A549 (cell line): Measurements from ENCODE around the gene METTL6. TPM values are rescaled to one million over a fixed set of nuclear protein-coding genes. Genes with fewer than 3 reads are reported as not detected.

Source experiments
- ATAC-seq, 2 experiments: fragments of 200-7000 bp in 1 of 2; fragments of >200 bp in 1 of 2; cut with Nextera tagmentation in 1 of 2; cut with Tn5 transposase in 1 of 2; 3 replicates each; pipeline versions ENCODE4 v1.8.0 to v1.9.1; 2018 to 2020; ENCODE audit warnings: mild to moderate bottlenecking in 1 of 2, moderate library complexity in 1 of 2
- CTCF ChIA-PET: fragments of 300-600 bp; sonication (Branson Sonifier 250); formaldehyde crosslinking; extraction: SDS; loops from one replicate; lab custom pipeline; 2021; ENCODE audit warnings: antibody characterized with exemption, inconsistent platforms; lab: Yijun Ruan, JAX
- POLR2A ChIA-PET: fragments of 350-600 bp; formaldehyde crosslinking; extraction: SDS; loops from one replicate; lab custom pipeline; 2021; ENCODE audit warnings: antibody characterized with exemption, inconsistent platforms; lab: Yijun Ruan, JAX
- DNase-seq, 2 experiments: peaks; one replicate each; pipeline versions ENCODE4 v3.0.0 to v3.0.0-alpha.2; 2011 to 2016; ENCODE audit warnings: low read depth in 1 of 2, low spot score in 1 of 2
- FAIRE-seq: peaks from 2 replicates; lab custom pipeline; 2011; peaks lifted over from hg19 to GRCh38; lab: Jason Lieb, UNC
- H3K27ac ChIP-seq, 2 experiments: fragments of >200 bp; sonication (Bioruptor Twin); formaldehyde crosslinking; 3 replicates each; pipeline ENCODE4 v1.5.1; 2016 to 2017
- H3K4me1 ChIP-seq: fragments of >200 bp; sonication (Bioruptor Twin); formaldehyde crosslinking; 3 replicates; pipeline ENCODE4 v1.6.1; 2016
- H3K4me2 ChIP-seq: fragments of >200 bp; sonication (Bioruptor Twin); formaldehyde crosslinking; 3 replicates; pipeline ENCODE4 v1.6.1; 2016
- H3K4me3 ChIP-seq: fragments of >200 bp; sonication (Bioruptor Twin); formaldehyde crosslinking; 3 replicates; pipeline ENCODE4 v1.5.1; 2016
- H3K9me3 ChIP-seq: fragments of >200 bp; sonication (Bioruptor Twin); formaldehyde crosslinking; 3 replicates; pipeline ENCODE4 v1.6.1; 2016
- CEBPB ChIP-seq, 2 experiments: fragments of >200 bp in 1 of 2; sonication (Bioruptor Twin) in 1 of 2; formaldehyde crosslinking in 1 of 2; IDR thresholded peaks; 2 replicates each; pipeline ENCODE4 v1.6.1; 2012 to 2016
- CHD2 ChIP-seq: fragments of 150-350 bp; IDR thresholded peaks from 2 replicates; pipeline ENCODE4 v1.6.1; 2014; ENCODE audit warnings: low read length; ENCODE audit not compliant: partially characterized antibody
- CTCF ChIP-seq: fragments of >200 bp; sonication (Bioruptor Twin); formaldehyde crosslinking; IDR thresholded peaks from 3 replicates; pipeline ENCODE4 v1.5.1; 2016
- EHMT2 ChIP-seq: fragments of 200-600 bp; sonication (generic); IDR thresholded peaks from 2 replicates; pipeline ENCODE4 v1.6.1; 2016; ENCODE audit warnings: antibody characterized with exemption, low read depth, mild to moderate bottlenecking, moderate library complexity
- FOSB ChIP-seq: fragments of 250-450 bp; sonication (Bioruptor Pico); IDR thresholded peaks from 2 replicates; pipeline ENCODE4 v1.5.0; 2020; ENCODE audit warnings: mild to moderate bottlenecking, moderate library complexity
- HDAC2 ChIP-seq: fragments of 200-600 bp; sonication (generic); IDR thresholded peaks from 2 replicates; pipeline ENCODE4 v1.6.1; 2016
- HMGXB4 ChIP-seq: fragments of 250-450 bp; sonication (Bioruptor Pico); IDR thresholded peaks from 2 replicates; pipeline ENCODE4 v1.5.0; 2021; ENCODE audit warnings: mild to moderate bottlenecking, moderate library complexity, borderline replicate concordance
- HOXB5 ChIP-seq: fragments of 250-450 bp; sonication (Bioruptor Pico); IDR thresholded peaks from 2 replicates; pipeline ENCODE4 v1.5.0; 2020; ENCODE audit warnings: mild to moderate bottlenecking, moderate library complexity
- JUN ChIP-seq, 2 experiments: fragments of >200 bp; sonication (Bioruptor Twin); formaldehyde crosslinking; IDR thresholded peaks; 2 replicates in 1 of 2; 3 replicates in 1 of 2; pipeline ENCODE4 v1.6.1; 2016 to 2017
- JUNB ChIP-seq: fragments of >200 bp; sonication (Bioruptor Twin); formaldehyde crosslinking; IDR thresholded peaks from 2 replicates; pipeline ENCODE4 v1.6.1; 2016
- KDM1A ChIP-seq: fragments of 200-600 bp; sonication (generic); IDR thresholded peaks from 2 replicates; pipeline ENCODE4 v1.6.1; 2016; ENCODE audit warnings: low read depth, mild to moderate bottlenecking
- KDM5A ChIP-seq: fragments of 200-600 bp; sonication (generic); IDR thresholded peaks from 2 replicates; pipeline ENCODE4 v1.6.1; 2016; ENCODE audit warnings: antibody characterized with exemption, mild to moderate bottlenecking
- MAX ChIP-seq: IDR thresholded peaks from 2 replicates; pipeline ENCODE4 v1.6.1; 2012
- MYC ChIP-seq: IDR thresholded peaks from 2 replicates; pipeline ENCODE4 v1.6.1; 2012; ENCODE audit warnings: mild to moderate bottlenecking, inconsistent platforms, low read length, improper control_type of control experiment, borderline replicate concordance
- NFE2L2 ChIP-seq: fragments of 150-350 bp; conservative IDR thresholded peaks from 2 replicates; pipeline ENCODE4 v1.6.1; 2014; ENCODE audit warnings: low read length
- NR3C1 ChIP-seq: fragments of >200 bp; sonication (Bioruptor Twin); formaldehyde crosslinking; IDR thresholded peaks from 3 replicates; pipeline ENCODE4 v1.6.1; 2017
- POLR2AphosphoS2 ChIP-seq: conservative IDR thresholded peaks from 2 replicates; pipeline ENCODE4 v1.6.1; 2012; ENCODE audit warnings: low read length, improper control_type of control experiment, inconsistent platforms
- RFX5 ChIP-seq: fragments of 450-650 bp; IDR thresholded peaks from 2 replicates; pipeline ENCODE4 v1.7.1; 2014; ENCODE audit warnings: antibody characterized with exemption, mild to moderate bottlenecking, moderate library complexity
- RNF2 ChIP-seq: fragments of 200-600 bp; sonication (generic); IDR thresholded peaks from 2 replicates; pipeline ENCODE4 v1.6.1; 2016; ENCODE audit warnings: low read depth, mild to moderate bottlenecking, antibody characterized with exemption, moderate library complexity, borderline replicate concordance
- SMC3 ChIP-seq: fragments of >200 bp; sonication (Bioruptor Twin); formaldehyde crosslinking; IDR thresholded peaks from 3 replicates; pipeline ENCODE4 v1.6.1; 2018; ENCODE audit warnings: inconsistent platforms
- TFCP2L1 ChIP-seq: fragments of 250-450 bp; sonication (Bioruptor Pico); IDR thresholded peaks from 2 replicates; pipeline ENCODE4 v1.5.0; 2021; ENCODE audit warnings: mild to moderate bottlenecking
- ZFP36 ChIP-seq: fragments of 450-650 bp; IDR thresholded peaks from 2 replicates; pipeline ENCODE4 v1.6.1; 2014; ENCODE audit warnings: borderline replicate concordance; ENCODE audit not compliant: partially characterized antibody
- ZSCAN20 ChIP-seq: fragments of 250-450 bp; sonication (Bioruptor Pico); IDR thresholded peaks from 2 replicates; pipeline ENCODE4 v1.8.0; 2022; ENCODE audit warnings: mild to moderate bottlenecking, moderate library complexity
- WGBS: methylation state at CpG from one replicate; pipeline ENCODE4 v1.1.6; 2017; ENCODE audit errors: missing lambda C conversion rate; 5-methylcytosine and 5-hydroxymethylcytosine counted together
- polyA plus RNA-seq, 4 experiments: library from polyadenylated mRNA; depleted of rRNA in 3 of 4; stranded (reverse); fragments of >200 nt; fragmentation: RNase III in 1 of 4; extraction: RNeasy Plus Mini Kit Qiagen cat#74134 plus additional on column Dnase treatment in 1 of 4; gene quantifications; 2 replicates in 3 of 4; 3 replicates in 1 of 4; pipeline ENCODE4 v1.2.3, GENCODE V29; 2011 to 2017

The METTL6 gene
- polyA plus RNA-seq, 2 of the 4 experiments (the other 2 are of a cell fraction): 29.6 to 42.7 TPM

GRCh38 chr3:15450438-15451215, 23.3 kb upstream of the METTL6 start:
- H3K4me2 ChIP-seq: no peak overlapping the region
- POLR2A ChIA-PET: no interaction called here
- FAIRE-seq: no peak
- 79% methylated on average over 12 of the region's 12 CpGs for WGBS
- H3K9me3 ChIP-seq: no peaks in the 10 kb centered on the region
- no peak overlapping the region for H3K4me3 ChIP-seq
- TF ChIP-seq SMC3: no peak
- TF ChIP-seq KDM1A: no peak
- TF ChIP-seq TFCP2L1 (CRISPR knock-in tag): no peak
- CTCF ChIA-PET: no interaction called here
- no peak overlapping the region for H3K27ac ChIP-seq
- no peak for DNase-seq
- no peaks in the 10 kb centered on the region for H3K4me1 ChIP-seq
- no peak for ATAC-seq

GRCh38 chr3:15449489-15450224, 22.3 kb upstream of the METTL6 start:
- Histone ChIP-seq H3K4me1 (no peaks in the 10 kb centered on the region), H3K4me2 (no peak overlapping the region), H3K9me3 (no peaks in the 10 kb centered on the region), H3K4me3 (no peak overlapping the region), H3K27ac (no peak overlapping the region)
- no peak for ATAC-seq
- TF ChIP-seq JUN (IDR thresholded peaks at IDR 0.05): no peak
- no peak for TF ChIP-seq MYC
- TF ChIP-seq ZSCAN20 (CRISPR knock-in tag): no peak
- TF ChIP-seq HDAC2: no peak
- TF ChIP-seq NFE2L2: no peak
- TF ChIP-seq POLR2AphosphoS2: no peak
- no peak for TF ChIP-seq FOSB (CRISPR knock-in tag)
- no peak for TF ChIP-seq CHD2
- TF ChIP-seq CEBPB (IDR thresholded peaks at IDR 0.05): no peak
- TF ChIP-seq NR3C1: no peak
- TF ChIP-seq EHMT2: no peak
- no peak for TF ChIP-seq HOXB5
- TF ChIP-seq JUNB: no peak
- no peak for TF ChIP-seq KDM5A
- no peak for TF ChIP-seq RFX5
- TF ChIP-seq MAX: no peak
- no peak for TF ChIP-seq HMGXB4 (CRISPR knock-in tag)
- no peak for TF ChIP-seq CTCF
- no peak for TF ChIP-seq RNF2
- no peak for TF ChIP-seq ZFP36
- POLR2A ChIA-PET: no interaction called here
- 85% methylated on average over 3 of the region's 3 CpGs for WGBS
- no peak for FAIRE-seq
- CTCF ChIA-PET: no interaction called here
- DNase-seq: no peak
